ENCODE data around the gene MYH7.

DNA sequence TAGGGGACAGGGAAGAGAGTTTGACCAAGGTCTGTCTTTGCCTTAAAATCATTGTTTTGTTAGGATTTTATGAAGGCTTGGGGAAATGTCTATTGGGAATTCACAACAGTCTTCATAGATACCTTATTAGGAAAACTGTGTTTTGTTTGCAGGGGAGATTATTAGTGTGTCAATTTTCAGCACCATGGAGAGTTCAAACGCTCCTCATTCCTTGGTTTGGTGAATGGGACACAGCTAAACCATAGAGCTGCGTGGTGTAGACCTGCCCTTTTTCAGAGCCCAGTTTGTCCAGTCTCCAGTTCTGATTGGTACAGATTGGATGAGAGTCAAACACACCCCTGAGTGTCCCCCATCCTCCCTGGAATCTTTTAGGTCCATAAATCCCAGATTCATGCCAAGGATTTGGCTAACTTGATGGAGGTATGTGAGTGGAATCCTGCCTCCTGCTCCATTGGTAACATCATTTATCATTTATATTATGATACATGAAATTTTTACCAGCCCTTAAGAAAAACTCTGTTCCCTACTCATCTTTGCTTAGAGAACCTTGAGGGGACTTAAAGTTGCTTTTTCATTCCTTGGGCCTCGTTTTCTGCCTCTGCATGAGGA is 46.0 kb upstream of the MYH7 start:
- TF ChIP-seq ISL1 (CRISPR knock-in tag; IDR thresholded peaks at IDR 0.05) (no peak), ZFP3 (CRISPR knock-in tag; IDR thresholded peaks at IDR 0.05) (no peak), TOX (CRISPR knock-in tag; IDR thresholded peaks at IDR 0.05; ENCODE audit: borderline replicate concordance) (no peak), ZNF8 (CRISPR knock-in tag; IDR thresholded peaks at IDR 0.05) (no peak), BACH2 (CRISPR knock-in tag; IDR thresholded peaks at IDR 0.05; ENCODE audit: borderline replicate concordance) (no peak), RARB (CRISPR knock-in tag; IDR thresholded peaks at IDR 0.05) (no peak), ZNF565 (CRISPR knock-in tag; conservative IDR thresholded peaks at IDR 0.05; ENCODE audit: low read depth) (no peak), OSR1 (CRISPR knock-in tag; IDR thresholded peaks at IDR 0.05) (no peak), ZC3H10 (CRISPR knock-in tag; IDR thresholded peaks at IDR 0.05) (no peak)
- TF ChIP-seq, protein P1, sequence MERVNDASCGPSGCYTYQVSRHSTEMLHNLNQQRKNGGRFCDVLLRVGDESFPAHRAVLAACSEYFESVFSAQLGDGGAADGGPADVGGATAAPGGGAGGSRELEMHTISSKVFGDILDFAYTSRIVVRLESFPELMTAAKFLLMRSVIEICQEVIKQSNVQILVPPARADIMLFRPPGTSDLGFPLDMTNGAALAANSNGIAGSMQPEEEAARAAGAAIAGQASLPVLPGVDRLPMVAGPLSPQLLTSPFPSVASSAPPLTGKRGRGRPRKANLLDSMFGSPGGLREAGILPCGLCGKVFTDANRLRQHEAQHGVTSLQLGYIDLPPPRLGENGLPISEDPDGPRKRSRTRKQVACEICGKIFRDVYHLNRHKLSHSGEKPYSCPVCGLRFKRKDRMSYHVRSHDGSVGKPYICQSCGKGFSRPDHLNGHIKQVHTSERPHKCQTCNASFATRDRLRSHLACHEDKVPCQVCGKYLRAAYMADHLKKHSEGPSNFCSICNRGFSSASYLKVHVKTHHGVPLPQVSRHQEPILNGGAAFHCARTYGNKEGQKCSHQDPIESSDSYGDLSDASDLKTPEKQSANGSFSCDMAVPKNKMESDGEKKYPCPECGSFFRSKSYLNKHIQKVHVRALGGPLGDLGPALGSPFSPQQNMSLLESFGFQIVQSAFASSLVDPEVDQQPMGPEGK (CRISPR knock-in tag; IDR thresholded peaks at IDR 0.05; ENCODE audit: borderline replicate concordance): no peak
- TF ChIP-seq, protein P2, sequence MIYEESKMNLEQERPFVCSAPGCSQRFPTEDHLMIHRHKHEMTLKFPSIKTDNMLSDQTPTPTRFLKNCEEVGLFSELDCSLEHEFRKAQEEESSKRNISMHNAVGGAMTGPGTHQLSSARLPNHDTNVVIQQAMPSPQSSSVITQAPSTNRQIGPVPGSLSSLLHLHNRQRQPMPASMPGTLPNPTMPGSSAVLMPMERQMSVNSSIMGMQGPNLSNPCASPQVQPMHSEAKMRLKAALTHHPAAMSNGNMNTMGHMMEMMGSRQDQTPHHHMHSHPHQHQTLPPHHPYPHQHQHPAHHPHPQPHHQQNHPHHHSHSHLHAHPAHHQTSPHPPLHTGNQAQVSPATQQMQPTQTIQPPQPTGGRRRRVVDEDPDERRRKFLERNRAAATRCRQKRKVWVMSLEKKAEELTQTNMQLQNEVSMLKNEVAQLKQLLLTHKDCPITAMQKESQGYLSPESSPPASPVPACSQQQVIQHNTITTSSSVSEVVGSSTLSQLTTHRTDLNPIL (CRISPR knock-in tag; IDR thresholded peaks at IDR 0.05; ENCODE audit: low read depth): no peak
- TF ChIP-seq, protein P3, sequence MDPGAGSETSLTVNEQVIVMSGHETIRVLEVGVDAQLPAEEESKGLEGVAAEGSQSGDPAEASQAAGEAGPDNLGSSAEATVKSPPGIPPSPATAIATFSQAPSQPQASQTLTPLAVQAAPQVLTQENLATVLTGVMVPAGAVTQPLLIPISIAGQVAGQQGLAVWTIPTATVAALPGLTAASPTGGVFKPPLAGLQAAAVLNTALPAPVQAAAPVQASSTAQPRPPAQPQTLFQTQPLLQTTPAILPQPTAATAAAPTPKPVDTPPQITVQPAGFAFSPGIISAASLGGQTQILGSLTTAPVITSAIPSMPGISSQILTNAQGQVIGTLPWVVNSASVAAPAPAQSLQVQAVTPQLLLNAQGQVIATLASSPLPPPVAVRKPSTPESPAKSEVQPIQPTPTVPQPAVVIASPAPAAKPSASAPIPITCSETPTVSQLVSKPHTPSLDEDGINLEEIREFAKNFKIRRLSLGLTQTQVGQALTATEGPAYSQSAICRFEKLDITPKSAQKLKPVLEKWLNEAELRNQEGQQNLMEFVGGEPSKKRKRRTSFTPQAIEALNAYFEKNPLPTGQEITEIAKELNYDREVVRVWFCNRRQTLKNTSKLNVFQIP (CRISPR knock-in tag; IDR thresholded peaks at IDR 0.05; ENCODE audit: borderline replicate concordance, low read depth): no peak
- TF ChIP-seq, protein P4, sequence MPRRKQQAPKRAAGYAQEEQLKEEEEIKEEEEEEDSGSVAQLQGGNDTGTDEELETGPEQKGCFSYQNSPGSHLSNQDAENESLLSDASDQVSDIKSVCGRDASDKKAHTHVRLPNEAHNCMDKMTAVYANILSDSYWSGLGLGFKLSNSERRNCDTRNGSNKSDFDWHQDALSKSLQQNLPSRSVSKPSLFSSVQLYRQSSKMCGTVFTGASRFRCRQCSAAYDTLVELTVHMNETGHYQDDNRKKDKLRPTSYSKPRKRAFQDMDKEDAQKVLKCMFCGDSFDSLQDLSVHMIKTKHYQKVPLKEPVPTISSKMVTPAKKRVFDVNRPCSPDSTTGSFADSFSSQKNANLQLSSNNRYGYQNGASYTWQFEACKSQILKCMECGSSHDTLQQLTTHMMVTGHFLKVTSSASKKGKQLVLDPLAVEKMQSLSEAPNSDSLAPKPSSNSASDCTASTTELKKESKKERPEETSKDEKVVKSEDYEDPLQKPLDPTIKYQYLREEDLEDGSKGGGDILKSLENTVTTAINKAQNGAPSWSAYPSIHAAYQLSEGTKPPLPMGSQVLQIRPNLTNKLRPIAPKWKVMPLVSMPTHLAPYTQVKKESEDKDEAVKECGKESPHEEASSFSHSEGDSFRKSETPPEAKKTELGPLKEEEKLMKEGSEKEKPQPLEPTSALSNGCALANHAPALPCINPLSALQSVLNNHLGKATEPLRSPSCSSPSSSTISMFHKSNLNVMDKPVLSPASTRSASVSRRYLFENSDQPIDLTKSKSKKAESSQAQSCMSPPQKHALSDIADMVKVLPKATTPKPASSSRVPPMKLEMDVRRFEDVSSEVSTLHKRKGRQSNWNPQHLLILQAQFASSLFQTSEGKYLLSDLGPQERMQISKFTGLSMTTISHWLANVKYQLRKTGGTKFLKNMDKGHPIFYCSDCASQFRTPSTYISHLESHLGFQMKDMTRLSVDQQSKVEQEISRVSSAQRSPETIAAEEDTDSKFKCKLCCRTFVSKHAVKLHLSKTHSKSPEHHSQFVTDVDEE (CRISPR knock-in tag; IDR thresholded peaks at IDR 0.05): no peak
